Measurements from ENCODE around the gene TLCD2.
"Not testable (repeated sequence)": the region's sequence is repeated elsewhere in the genome, so short reads cannot be mapped to it uniquely, and the experiment has no call there.

Gene TLCD2

DNA sequence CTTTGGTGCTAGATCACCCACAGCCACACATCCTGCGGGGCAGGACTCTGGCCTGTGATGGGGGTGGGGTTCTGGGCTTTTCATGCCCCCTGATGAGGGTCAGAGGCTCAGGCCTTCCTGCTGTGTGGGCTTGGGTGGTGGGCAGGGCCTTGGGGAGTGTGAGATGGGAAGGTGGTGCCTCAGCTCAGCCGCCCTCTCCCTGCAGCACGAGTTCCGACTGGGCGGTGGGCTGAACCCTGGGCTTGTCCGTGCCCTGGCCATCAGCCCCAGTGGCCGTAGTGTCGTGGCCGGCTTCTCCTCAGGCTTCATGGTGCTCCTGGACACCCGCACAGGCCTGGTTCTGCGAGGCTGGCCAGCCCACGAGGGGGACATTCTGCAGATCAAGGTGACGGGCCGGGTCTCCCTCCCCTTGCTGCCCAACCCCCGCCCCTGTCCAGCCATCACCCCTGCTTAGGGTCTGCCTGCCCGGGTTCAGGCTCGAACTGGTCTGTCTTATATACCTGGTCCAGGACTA, 25.7 kb upstream of the TLCD2 start:
- no peak for DNase-seq

DNA sequence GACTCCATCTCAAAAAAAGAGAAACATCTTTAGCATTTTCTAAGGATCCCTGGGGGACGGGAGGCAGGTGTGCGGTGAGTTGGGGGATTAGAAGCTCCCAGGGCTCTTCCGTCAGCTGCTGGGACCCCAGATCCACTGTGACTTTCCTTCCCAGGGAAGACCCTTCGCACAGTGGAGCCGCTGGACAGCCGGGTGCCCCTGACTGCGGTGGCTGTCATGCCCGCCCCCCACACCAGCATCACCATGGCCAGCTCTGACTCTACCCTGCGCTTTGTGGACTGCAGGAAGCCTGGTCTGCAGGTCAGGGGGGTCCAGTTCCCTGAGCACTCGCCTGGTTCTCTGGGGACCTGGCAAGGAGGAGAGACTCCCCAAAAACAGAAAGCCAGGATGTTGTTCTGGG, 25.2 kb upstream of the TLCD2 start:
- DNase-seq = no peak

DNA sequence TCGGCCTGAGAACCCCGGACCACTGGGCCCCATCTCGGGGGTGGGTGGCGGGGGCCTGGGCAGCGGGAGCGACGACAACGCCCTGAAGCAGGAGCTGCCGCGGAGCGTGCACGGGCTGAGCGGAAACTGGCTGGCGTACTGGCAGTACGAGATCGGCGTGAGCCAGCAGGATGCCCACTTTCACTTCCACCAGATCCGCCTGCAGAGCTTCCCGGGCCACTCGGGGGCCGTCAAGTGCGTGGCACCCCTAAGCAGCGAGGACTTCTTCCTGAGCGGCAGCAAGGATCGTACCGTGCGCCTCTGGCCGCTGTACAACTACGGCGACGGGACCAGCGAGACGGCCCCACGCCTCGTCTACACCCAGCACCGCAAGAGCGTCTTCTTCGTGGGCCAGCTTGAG, 23.6 kb upstream of the TLCD2 start:
- no peak for DNase-seq

DNA sequence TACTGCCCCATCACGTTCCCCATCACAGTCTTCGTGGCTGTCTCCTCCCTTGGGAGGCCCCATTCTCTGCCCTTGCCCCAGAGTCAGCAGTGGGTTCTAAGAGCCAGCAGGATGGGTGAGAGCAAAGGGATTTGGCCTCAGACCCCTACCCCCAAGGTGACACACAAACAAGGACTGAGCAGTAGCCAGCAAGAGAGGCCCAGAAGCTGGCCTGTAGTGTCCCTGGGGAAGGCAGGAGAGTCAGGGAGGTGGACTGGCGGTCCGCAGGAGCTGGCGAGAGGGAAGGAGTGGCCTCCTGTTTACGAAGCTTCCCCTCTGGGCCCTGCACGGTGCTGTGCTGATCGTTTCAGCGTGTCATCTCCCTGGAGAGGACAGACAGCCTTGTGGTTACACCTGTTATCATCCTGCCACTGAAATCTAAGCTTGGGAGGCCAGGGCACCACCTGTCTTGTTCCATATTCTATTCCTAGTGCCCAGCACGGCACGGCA, 22.7 kb upstream of the TLCD2 start:
- DNase-seq = no peak

DNA sequence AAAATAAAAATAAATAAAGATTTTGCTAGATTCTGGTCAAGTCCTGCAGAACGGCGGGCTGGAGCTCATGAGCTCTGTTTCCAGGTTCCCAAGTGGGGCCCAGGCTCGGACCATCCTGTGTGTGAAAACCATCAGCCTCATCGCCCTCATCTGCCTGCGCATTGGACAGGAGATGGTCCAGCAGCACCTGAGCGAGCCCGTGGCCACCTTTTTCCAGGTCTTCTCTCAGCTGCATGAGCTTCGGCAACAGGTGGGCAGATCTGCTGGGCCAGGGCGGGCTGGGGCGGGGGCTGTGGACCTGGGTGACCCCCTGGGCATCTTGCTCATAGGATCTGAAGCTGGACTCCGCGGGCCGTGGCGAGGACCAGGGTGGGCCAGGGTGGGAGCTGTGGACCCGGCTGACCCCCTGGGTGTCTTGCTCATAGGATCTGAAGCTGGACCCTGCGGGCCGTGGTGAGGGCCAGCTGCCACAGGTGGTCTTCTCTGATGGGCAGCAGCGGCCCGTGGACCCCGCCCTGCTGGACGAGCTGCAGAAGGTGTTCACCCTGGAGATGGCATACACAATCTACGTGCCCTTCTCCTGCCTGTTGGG, 22.2 kb upstream of the TLCD2 start:
- no peak for DNase-seq

DNA sequence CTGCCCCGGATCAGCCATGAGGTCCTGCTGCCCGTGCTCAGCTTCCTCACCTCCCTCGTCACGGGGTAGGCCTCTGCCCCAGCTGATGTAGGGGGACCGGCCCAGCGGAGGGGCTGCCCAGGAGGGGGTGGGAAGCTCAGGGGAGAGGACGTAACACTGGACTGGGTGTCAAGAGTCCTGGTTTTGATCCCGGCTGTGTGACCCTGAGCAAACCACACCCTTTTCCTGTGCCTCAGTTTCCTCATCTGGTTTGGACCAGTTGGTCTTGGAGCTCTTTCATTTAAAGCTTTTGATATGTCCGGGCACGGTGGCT, 21.0 kb upstream of the TLCD2 start:
- DNase-seq = no peak

DNA sequence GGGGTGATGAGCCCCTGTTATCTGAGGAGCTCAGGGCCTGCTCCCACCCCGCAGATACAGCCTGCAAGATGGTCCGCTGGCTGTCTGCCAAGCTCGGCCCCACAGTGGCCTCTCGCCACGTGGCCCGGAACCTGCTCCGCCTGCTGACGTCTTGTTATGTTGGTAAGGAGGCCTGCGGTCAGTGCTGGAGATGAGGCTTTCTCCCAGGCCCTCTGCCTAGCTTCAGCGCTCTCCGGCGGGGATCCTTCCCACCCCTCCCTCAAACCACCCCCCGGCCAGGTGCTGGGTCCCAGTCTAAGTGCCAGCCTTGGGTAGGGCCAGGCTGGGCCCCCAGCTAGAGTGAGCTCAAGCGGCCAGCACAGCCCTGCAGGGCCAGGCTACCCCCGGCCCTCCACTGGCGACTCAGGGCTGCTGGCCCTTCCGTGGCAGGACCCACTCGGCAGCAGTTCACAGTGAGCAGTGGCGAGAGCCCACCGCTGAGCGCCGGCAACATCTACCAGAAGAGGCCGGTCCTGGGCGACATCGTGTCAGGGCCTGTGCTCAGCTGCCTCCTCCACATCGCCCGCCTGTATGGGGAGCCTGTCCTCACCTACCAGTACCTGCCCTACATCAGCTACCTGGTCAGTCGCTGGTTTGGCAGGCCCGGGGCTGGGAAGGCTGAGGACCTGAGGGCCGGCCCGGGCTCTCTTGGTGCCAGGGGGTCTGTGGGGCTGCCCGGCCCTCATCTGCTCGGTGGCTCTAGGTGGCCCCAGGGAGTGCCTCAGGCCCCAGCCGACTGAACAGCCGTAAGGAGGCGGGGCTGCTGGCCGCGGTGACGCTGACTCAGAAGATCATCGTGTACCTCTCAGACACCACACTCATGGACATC, 20.4 kb upstream of the TLCD2 start:
- no peak for DNase-seq

DNA sequence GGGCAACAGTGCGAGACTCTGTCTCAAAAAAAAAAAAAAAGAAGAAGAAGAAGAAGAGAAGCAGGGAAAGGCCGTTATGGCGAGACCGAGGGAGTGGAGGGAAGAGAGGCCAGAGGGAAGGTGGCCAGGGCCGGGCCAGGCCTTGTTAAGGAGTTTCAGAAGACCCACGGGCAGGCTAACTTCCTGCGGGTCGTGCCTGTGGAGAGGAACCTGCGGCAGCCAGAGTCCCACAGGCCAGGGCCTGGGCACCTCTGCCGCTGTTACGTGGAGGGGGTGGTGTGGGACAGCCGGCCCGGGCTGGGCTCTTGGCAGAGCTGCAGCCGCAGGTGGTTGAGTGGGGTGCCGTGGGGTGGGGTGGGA, 19.8 kb upstream of the TLCD2 start:
- no peak for DNase-seq

DNA sequence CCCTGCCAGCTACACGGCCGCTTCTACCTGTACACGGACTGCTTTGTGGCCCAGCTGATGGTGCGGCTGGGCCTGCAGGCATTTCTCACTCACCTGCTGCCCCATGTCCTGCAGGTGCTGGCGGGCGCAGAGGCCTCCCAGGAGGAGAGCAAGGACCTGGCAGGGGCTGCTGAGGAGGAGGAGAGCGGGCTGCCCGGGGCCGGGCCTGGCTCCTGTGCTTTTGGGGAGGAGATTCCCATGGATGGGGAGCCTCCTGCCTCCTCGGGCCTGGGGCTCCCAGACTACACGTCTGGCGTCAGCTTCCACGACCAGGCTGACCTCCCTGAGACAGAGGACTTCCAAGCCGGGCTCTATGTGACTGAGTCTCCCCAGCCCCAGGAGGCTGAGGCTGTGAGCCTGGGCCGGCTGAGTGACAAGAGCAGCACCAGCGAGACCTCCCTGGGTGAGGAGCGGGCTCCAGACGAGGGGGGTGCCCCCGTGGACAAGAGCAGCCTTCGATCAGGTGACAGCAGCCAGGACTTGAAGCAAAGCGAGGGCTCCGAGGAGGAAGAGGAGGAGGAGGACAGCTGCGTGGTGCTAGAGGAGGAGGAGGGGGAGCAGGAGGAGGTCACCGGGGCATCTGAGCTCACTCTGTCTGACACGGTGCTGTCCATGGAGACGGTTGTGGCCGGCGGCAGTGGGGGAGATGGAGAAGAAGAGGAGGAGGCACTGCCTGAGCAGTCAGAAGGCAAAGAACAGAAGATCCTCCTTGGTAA, 17.9 kb upstream of the TLCD2 start:
- DNase-seq = no peak

DNA sequence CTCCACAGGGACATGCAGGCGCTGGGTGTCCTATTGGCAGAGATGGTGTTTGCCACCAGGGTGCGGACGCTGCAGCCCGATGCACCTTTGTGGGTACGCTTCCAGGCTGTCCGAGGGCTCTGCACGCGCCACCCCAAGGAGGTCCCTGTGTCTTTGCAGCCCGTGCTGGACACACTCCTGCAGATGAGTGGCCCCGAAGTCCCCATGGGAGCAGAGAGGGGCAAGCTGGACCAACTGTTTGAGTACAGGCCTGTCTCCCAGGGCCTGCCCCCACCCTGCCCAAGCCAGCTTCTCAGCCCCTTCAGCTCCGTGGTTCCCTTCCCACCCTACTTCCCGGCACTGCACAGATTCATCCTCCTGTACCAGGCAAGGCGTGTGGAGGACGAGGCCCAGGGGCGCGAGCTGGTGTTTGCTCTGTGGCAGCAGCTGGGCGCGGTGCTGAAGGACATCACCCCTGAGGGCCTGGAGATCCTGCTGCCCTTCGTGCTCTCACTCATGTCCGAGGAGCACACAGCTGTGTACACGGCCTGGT, 17.1 kb upstream of the TLCD2 start:
- no peak for DNase-seq

DNA sequence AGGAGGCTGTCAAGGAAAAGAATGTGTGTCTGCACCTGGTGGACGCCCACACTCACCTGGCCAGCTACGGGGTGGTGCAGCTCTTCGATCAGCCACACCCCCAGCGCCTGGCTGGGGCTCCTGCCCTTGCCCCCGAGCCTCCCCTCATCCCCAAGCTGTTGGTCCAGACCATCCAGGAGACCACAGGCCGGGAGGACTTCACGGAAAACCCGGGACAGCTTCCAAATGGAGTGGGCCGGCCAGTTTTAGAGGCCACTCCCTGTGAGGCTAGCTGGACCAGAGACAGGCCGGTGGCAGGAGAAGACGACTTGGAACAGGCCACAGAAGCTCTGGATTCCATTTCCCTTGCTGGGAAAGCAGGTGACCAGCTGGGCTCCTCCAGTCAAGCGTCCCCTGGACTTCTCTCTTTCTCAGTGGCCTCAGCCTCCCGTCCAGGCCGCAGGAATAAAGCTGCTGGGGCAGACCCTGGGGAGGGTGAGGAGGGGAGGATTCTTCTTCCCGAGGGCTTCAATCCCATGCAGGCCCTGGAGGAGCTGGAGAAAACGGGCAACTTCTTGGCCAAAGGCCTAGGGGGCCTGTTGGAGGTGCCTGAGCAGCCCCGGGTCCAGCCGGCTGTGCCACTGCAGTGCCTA, 16.6 kb upstream of the TLCD2 start:
- no peak for DNase-seq

DNA sequence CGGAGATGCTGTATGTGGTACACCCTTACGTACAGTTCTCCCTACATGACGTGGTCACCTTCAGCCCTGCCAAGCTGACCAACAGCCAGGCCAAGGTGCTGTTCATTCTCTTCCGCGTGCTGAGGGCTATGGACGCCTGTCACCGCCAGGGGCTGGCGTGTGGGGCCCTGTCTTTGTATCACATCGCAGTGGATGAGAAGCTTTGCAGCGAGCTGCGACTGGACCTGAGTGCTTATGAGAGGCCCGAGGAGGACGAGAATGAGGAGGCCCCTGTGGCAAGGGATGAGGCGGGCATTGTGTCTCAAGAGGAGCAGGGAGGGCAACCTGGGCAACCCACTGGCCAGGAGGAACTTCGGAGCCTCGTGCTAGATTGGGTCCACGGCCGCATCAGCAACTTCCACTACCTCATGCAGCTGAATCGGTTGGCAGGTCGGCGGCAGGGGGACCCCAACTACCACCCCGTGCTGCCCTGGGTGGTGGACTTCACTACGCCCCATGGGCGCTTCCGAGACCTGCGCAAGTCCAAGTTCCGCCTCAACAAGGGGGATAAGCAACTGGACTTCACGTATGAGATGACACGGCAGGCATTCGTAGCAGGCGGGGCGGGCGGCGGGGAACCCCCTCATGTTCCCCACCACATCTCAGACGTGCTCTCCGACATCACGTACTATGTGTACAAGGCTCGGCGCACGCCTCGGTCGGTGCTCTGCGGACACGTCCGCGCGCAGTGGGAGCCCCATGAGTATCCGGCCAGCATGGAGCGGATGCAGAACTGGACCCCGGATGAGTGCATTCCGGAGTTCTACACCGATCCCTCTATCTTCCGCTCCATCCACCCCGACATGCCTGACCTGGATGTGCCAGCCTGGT, 15.7 kb upstream of the TLCD2 start:
- DNase-seq = no peak

DNA sequence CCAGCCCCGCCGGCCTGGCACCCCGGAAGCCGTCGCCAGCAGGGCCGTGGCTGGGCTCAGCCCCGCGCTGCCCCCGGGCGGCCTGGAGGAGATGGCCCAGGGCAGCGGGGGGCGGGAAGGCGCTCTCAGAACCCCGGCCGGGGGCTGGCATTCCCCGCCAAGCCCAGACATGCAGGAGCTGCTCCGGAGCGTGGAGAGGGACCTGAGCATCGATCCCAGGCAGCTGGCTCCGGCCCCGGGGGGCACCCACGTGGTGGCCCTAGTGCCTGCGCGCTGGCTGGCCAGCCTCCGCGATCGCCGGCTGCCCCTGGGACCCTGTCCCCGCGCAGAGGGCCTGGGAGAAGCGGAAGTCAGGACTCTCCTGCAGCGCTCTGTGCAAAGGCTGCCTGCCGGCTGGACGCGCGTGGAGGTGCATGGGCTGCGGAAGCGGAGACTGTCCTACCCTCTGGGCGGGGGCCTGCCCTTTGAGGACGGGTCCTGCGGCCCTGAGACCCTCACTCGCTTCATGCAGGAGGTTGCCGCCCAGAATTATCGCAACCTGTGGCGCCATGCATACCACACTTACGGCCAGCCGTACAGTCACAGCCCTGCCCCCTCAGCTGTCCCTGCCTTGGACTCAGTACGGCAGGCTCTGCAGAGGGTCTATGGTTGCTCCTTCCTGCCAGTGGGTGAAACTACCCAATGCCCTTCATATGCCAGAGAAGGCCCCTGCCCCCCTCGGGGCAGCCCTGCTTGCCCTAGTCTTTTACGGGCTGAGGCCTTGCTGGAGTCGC, 14.9 kb upstream of the TLCD2 start:
- DNase-seq = no peak

DNA sequence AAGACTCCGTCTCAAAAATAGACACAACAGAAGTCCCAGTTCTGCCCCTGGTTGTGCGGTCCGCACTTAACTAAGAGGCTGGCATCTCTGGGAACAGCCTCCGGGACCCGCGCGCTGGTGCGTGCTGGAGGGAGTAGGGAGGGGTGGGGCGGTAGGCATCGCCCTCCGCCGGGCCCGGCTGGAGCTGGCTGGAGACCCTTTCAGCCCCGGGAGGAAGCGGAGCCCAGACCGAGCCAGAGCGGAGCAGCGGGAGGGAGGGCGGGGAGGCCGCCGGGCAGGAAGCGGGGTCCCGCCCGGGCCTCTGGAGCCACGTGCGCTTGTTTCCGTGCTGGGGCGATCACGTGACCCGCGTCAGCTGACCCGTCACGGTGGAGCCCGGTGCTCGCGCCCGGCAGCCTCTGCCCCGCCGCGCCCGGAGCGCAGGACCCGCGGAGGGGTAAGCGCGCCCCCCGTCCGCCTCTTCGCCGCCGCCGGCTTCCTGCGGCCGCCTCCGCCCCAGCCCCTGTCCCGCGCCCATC, 14.2 kb upstream of the TLCD2 start, which contains the start of gene WDR81:
WDR81 (plus strand) TSS at position 354 of the 518 bp plus-strand sequence. CDS start 256 bp downstream, outside the sequence.
- peak; percentile 85 for DNase-seq

DNA sequence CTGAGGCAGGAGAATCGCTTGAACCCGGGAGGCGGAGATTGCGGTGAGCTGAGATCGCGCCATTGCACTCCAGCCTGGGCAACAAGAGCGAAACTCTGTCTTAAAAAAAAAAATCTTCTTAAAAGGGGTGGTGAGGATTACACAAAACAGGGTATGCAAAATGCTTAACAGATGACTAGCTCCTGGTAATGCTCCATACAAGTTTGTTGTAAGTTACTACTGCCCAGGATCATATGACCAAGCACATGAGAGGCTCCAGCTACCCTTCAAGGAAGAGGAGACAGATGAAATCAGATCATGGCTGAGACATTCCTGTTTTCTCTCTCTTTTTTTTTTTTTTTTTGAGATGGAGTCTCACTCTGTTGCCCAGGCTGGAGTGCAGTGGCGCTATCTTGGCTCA, 11.8 kb upstream of the TLCD2 start:
- DNase-seq = not testable (repeated sequence)

DNA sequence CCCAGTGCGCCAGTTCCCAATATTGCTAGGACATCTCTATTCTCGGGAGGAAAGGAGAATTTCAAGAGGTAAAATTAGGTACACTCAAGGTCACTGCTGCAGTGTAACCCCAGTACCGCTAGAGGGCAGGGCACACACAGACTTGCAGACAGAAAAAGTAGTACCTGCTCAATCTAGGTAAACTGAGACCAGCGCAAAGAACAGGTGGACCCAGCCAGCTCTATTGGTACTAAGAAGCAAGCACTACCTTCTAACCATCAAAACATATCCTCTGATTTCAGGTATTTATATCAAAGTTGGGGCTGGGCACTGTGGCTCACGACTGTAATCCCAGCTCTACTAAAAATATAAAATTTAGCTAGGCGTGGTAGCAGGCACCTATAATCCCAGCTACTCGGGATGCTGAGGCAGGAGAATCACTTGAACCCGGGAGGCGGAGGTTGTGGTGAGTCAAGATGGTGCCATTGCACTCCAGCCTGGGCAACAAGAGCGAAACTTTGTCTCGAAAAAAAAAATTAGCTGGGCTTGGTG, 10.7 kb upstream of the TLCD2 start:
- peak; percentile 58 for DNase-seq

DNA sequence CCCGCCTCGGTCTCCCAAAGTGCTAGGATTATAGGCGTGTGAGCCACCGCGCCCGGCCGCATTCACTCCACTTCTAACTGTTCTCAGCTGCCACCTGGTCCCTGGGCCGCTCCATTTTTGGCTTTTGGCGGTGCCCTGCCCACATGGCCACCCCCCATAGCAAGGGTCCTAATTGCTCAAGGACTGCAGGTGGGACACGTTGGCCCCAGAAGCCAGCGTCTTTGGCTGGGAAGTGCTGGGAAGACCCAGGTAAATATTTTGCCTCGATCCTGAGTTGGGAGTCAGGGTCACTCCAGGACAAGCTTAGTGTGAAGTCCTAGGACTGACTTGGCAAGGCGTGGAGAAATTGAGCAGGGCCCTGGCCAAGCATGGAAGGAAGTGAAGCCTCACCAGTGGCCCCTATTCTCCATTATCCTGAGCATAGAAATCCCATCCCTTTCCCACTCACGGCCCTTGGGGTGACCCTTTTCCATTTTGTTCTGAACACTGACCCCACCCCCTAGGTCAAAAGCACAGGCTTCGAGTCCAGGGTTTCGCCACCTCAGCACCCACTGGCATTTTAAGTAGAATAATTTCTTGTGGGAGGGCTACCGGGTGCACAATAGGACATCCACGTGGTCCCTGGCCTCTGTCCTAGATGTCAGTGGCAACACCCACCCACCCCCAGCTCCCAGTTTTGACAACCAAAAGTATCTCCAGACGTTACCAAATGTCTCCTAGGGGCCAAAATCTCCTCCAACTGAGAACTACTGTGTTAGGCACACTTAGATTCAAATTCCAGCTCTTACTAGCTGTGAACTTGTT, 8.4 kb upstream of the TLCD2 start:
- no peak for DNase-seq

DNA sequence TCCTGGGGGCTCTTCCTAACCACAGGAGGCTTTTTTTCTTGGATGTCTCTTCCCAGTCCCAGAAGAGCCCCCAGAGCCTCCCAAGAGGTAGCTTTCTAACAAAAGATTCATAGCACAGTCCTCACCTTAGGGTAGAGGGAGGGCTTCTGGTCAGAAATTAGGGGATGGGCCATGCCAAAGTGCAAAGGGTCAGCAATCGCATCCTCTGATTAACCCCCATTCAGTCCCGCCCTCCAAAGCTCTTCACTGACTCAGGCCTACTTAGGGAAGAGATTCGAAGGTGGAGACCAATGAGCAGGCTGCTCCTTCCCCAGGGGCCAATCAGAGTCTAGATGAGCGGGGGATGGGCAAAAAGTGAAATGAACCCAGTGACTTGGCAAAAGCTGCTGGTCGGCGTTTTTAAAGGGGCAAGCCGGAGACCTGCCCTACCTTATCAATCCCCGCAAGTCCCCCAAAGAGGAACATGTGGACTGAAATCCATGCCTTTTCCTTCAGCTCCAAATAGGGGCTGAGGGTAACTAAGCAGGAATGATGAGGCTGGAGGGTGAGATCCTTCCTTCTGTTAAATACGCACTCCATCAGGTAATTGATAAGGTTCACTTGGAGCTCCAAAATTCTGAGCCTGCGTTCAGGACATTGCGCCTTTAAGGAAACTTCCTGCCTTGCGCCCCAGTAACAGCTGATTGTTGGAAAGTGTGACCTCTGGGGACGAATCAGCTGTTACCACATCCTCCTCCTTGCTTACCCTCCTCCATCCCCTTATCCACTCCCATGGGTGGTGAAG, 6.9 kb upstream of the TLCD2 start:
- peak; percentile 60 for DNase-seq
